NCI-H2171 treated with DMSO at 0.1 percent for 48 hours (cell line): ENCODE data around the gene PXMP4.
"Not testable (repeated sequence)": the region's sequence is repeated elsewhere in the genome, so short reads cannot be mapped to it uniquely, and the experiment has no call there.

ENCODE experiments used
- DNase-seq: peaks from one replicate; lab custom pipeline; 2025; lab: John Stamatoyannopoulos, UW

PXMP4 gene

GRCh38 chr20:33702861-33703260 is 17.2 kb downstream of the PXMP4 start:
- peak; percentile 99 for DNase-seq

- DNase-seq = no peak
These were observed 18.3 kb downstream of the PXMP4 start for GRCh38 chr20:33701629-33702450.

- not testable (repeated sequence) for DNase-seq
These were observed 19.2 kb downstream of the PXMP4 start for GRCh38 chr20:33700696-33701441.

GRCh38 chr20:33698966-33699365 is 21.1 kb downstream of the PXMP4 start:
- DNase-seq = not testable (repeated sequence)

- DNase-seq = no peak
These were observed 23.0 kb downstream of the PXMP4 start for GRCh38 chr20:33697129-33697528.

- no peak for DNase-seq
These were observed 23.7 kb downstream of the PXMP4 start for GRCh38 chr20:33696448-33696847.

- no peak for DNase-seq
These were observed 25.5 kb downstream of the PXMP4 start for GRCh38 chr20:33694639-33695012.

GRCh38 chr20:33693741-33694638 is 26.1 kb downstream of the PXMP4 start:
- no peak for DNase-seq

GRCh38 chr20:33693289-33693688 is 26.8 kb downstream of the PXMP4 start:
- peak; percentile 52 for DNase-seq

GRCh38 chr20:33689973-33690372 is 30.1 kb downstream of the PXMP4 start:
- no peak for DNase-seq

GRCh38 chr20:33689493-33689892 is 30.6 kb downstream of the PXMP4 start:
- DNase-seq = no peak

- DNase-seq = no peak
These were observed 31.1 kb downstream of the PXMP4 start for GRCh38 chr20:33688938-33689424.

- DNase-seq = no peak
These were observed 31.8 kb downstream of the PXMP4 start for GRCh38 chr20:33687993-33688937.

GRCh38 chr20:33687370-33687915 is 32.7 kb downstream of the PXMP4 start:
- no peak for DNase-seq

GRCh38 chr20:33686984-33687366 is 33.1 kb downstream of the PXMP4 start:
- no peak for DNase-seq

GRCh38 chr20:33686100-33686983 is 33.8 kb downstream of the PXMP4 start, which contains the start of gene E2F1:
Gene E2F1 (minus strand): TSS chr20:33686385. CDS start chr20:33686264, 121 bp downstream.
- DNase-seq = peak; percentile 96

GRCh38 chr20:33685328-33686099 is 34.6 kb downstream of the PXMP4 start:
- DNase-seq = no peak

GRCh38 chr20:33684533-33685327 is 35.4 kb downstream of the PXMP4 start:
- peak; percentile 98 for DNase-seq
